ENCODE results near the gene RNF169. TPM values are rescaled to one million over a fixed set of nuclear protein-coding genes. Genes with fewer than 3 reads are reported as not detected.

RNF169 gene
- total and polyA plus RNA-seq, 2 donors = 6.4 to 35.8 TPM

DNA sequence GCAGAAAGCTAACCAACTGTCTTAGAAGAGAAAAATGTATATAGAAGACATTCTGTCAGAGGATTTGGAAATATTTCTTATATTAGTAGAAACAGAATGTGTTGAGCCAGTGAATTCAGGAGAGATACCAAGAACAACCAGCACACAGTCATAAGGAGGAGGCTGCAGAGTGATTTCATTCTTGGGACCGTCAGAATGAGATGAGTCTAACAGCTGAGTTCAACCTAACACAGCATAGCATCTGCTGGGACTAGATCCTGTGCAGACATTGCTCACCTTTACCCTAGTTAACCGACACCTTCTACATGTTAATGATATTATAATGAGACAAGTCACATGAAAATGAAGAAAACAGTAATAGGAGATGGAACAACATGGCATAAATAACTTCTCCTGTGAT, 114.8 kb downstream of the RNF169 start:
- peaks cover 6% of the 10 kb centered on the region for H3K36me3 ChIP-seq (ENCODE audit: insufficient read depth)
- no peak overlapping the region for H3K4me3 ChIP-seq (ENCODE audit: low read depth, low read length)
- no peak for DNase-seq (ENCODE audit: extremely low spot score)
- H3K27ac ChIP-seq (ENCODE audit: low read depth) = no peak overlapping the region
- no peaks in the 10 kb centered on the region for H3K4me1 ChIP-seq (ENCODE audit: insufficient read depth)
- WGBS = 91% methylated on average over 2 of the region's 2 CpGs

DNA sequence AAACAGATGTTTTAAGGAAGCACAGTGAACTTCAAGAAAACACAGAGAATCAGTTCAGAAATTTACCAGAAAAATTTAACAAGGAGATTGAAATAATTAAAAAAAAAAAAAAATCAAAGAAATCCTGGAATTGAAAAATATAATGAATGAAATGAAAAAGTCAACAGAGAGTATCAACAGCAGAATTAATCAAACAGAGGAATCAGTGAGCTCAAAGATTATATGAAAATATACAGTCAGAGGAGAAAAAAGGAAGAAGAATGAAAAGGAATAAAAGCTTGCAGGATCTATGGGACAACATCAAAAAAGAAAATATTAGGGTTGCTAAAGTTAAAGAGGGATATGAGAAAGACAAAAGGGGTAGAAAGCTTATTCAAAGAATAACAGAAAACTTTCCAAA, 117.9 kb downstream of the RNF169 start:
- DNase-seq (ENCODE audit: extremely low spot score) = no peak
- H3K4me3 ChIP-seq (ENCODE audit: low read depth, low read length) = no peak overlapping the region
- no peaks in the 10 kb centered on the region for H3K4me1 ChIP-seq (ENCODE audit: insufficient read depth)
- H3K36me3 ChIP-seq (ENCODE audit: insufficient read depth) = peaks cover 3% of the 10 kb centered on the region
- no peak overlapping the region for H3K27ac ChIP-seq (ENCODE audit: low read depth)

DNA sequence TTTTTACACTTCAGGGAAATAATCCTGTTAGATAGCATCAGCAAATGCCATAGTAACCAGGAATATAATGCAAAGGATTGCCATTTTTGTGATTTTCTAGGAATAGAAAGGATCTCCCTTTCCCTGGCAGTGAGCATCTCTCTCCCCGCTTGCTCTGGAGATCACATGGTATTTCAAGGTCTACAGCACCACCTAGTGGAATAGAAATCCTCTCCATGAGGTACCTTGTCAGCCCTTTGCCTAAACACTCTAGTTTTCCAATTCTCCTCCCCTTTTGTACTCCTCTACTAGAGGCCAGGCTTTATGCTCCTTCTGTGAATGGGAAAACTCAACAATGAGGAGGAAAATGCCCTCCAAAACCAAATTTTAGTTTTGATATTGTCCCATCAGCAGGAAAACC, 121.8 kb downstream of the RNF169 start:
- Histone ChIP-seq H3K4me3 (ENCODE audit: low read depth, low read length) (no peak overlapping the region), H3K4me1 (ENCODE audit: insufficient read depth) (no peaks in the 10 kb centered on the region), H3K27ac (ENCODE audit: low read depth) (no peak overlapping the region), H3K36me3 (ENCODE audit: insufficient read depth) (peaks cover 3% of the 10 kb centered on the region)
- DNase-seq (ENCODE audit: extremely low spot score) = no peak
- 96% methylated on average over 1 of the region's 1 CpG for WGBS

DNA sequence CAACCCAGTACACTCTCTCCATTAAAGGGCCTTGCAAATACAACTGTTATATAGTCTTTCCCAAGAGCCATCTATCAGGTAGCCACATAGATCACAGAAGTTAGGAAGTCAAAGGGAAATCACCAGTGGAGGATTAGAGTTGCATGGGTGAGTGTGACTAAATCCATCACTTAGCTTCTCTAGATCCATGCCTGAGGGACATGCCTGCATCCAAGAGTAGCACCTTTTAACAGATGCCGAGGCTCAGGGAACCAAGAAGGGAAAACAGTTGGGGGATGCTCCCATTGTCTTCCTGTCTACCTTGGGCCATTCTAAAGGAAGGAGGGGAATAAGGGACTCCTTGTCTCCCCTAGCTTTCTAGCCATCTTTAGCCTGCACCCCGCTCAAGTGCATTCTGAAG, 122.4 kb downstream of the RNF169 start:
- 70% methylated on average over 2 of the region's 2 CpGs for WGBS
- peaks cover 3% of the 10 kb centered on the region for H3K36me3 ChIP-seq (ENCODE audit: insufficient read depth)
- no peak for DNase-seq (ENCODE audit: extremely low spot score)
- H3K4me1 ChIP-seq (ENCODE audit: insufficient read depth) = no peaks in the 10 kb centered on the region
- no peak overlapping the region for H3K4me3 ChIP-seq (ENCODE audit: low read depth, low read length)
- H3K27ac ChIP-seq (ENCODE audit: low read depth) = no peak overlapping the region

DNA sequence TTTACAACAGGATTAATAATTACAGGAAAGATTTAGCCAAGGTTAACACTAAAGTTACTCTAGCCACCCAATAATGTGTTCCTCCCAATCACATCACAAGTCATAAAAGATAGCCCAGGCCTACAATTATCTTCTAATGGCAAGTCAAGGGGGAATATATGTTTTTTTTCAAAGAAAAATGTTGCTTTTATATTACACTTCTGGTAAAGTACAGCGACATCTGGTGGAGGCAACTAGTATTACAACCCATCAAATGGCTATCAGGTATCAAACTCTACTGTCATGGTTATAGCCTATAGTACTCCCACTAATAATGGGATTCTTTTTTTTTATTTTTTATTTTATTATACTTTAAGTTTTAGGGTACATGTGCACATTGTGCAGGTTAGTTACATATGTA, 128.5 kb downstream of the RNF169 start:
- Histone ChIP-seq H3K4me1 (ENCODE audit: insufficient read depth) (no peaks in the 10 kb centered on the region), H3K27ac (ENCODE audit: low read depth) (no peak overlapping the region), H3K4me3 (ENCODE audit: low read depth, low read length) (no peak overlapping the region), H3K36me3 (ENCODE audit: insufficient read depth) (peaks cover 3% of the 10 kb centered on the region)
- 35% methylated on average over 1 of the region's 1 CpG for WGBS
- DNase-seq (ENCODE audit: extremely low spot score) = no peak

Small RNA genes lying within 50 kb of the gene (small RNA-seq; reads per million reads assigned to genes)
- not detected for gene MIR4696
- not detected for gene RN7SL239P

Other genes starting within 250 kb of the RNF169 start
- gene POLD3, start 156.3 kb upstream of the RNF169 start, total RNA-seq = 25.5 TPM
- gene POLD3, start 156.3 kb upstream of the RNF169 start, polyA plus RNA-seq = 15.9 TPM
- 0.69 TPM for gene CHRDL2, start 17.4 kb upstream of the RNF169 start, total RNA-seq
- gene CHRDL2, start 17.4 kb upstream of the RNF169 start, polyA plus RNA-seq = 72.8 TPM
- gene XRRA1, start 200.2 kb downstream of the RNF169 start, total RNA-seq = 35.6 TPM
- gene XRRA1, start 200.2 kb downstream of the RNF169 start, polyA plus RNA-seq = 11.6 TPM
- 49.9 TPM for gene SPCS2, start 200.4 kb downstream of the RNF169 start, total RNA-seq
- 99.7 TPM for gene SPCS2, start 200.4 kb downstream of the RNF169 start, polyA plus RNA-seq
- gene NEU3, start 240.1 kb downstream of the RNF169 start, total RNA-seq = 10.4 TPM
- 5.2 TPM for gene NEU3, start 240.1 kb downstream of the RNF169 start, polyA plus RNA-seq

Measured in urinary bladder (tissue), 4 donors.